ENCODE measurements around the gene FAM81A. TPM values are rescaled to one million over a fixed set of nuclear protein-coding genes. Genes with fewer than 3 reads are reported as not detected.
"Not testable (repeated sequence)": the region's sequence is repeated elsewhere in the genome, so short reads cannot be mapped to it uniquely, and the experiment has no call there.

FAM81A gene
- total and polyA plus RNA-seq, 12 donors: 0.08 to 0.96 (median 0.28) TPM; not detected in 4

DNA sequence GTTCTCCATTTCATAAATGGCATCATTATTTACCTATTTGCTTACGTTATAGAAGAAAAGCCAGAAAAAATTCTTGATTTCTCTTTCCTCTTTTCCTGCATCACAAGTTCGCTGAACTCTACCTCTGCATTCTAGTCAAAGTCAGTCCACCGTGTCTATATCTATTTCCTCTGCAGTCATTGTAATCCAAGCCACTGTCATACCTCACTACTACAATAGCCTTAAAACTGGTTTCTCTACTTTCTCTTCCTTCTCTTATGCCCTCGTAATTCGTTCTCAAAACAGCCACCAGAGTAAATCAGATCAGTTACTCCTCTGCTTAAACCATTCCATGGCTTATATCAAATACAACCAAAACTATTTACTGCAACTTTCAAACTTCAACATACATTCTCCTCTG, 13.4 kb upstream of the FAM81A start:
- Histone ChIP-seq H3K27me3 (peaks cover 4% of the 10 kb centered on the region), H3K4me3 (no peak overlapping the region), H3K4me1 (replicated peaks in 1 of 2) (no peaks in the 10 kb centered on the region), H3K9me3 (replicated peaks in 1 of 3) (no peaks in the 10 kb centered on the region), H3K36me3 (replicated peaks in 1 of 2) (no peaks in the 10 kb centered on the region), H3K27ac (no peak overlapping the region)
- TF ChIP-seq, protein P1, sequence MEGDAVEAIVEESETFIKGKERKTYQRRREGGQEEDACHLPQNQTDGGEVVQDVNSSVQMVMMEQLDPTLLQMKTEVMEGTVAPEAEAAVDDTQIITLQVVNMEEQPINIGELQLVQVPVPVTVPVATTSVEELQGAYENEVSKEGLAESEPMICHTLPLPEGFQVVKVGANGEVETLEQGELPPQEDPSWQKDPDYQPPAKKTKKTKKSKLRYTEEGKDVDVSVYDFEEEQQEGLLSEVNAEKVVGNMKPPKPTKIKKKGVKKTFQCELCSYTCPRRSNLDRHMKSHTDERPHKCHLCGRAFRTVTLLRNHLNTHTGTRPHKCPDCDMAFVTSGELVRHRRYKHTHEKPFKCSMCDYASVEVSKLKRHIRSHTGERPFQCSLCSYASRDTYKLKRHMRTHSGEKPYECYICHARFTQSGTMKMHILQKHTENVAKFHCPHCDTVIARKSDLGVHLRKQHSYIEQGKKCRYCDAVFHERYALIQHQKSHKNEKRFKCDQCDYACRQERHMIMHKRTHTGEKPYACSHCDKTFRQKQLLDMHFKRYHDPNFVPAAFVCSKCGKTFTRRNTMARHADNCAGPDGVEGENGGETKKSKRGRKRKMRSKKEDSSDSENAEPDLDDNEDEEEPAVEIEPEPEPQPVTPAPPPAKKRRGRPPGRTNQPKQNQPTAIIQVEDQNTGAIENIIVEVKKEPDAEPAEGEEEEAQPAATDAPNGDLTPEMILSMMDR (IDR thresholded peaks at IDR 0.05): no peak
- no peak for TF ChIP-seq POLR2A (IDR thresholded peaks at IDR 0.05)
- WGBS, 4 donors: 41 to 62% (median 52%) methylated on average over 5 of the region's 5 CpGs
- intact Hi-C loops (cut with DNase I): no loop called here
- no peak for DNase-seq

DNA sequence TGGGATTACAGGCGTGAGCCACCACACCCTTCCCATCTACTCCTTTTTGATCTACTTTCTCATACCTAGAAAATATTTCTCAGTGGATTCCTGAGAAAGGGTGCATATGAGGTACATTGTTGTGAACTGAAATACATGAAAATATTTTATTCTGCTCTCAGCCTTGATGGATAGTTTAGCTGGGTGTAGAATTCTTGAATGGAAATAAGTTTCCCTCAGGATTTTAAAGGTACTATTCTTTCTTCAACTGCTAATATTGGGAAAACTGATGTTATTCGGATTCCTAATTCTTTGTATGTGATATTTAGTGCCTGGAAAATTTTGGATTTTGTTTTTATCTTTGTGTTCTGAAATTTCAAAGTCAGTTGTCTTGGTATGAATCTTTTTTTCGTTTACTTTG, 9.1 kb upstream of the FAM81A start:
- DNase-seq; H3K27me3 ChIP-seq; H3K4me1 ChIP-seq (replicated peaks in 1 of 2); H3K36me3 ChIP-seq (replicated peaks in 1 of 2); intact Hi-C loops (cut with DNase I); H3K4me3 ChIP-seq; H3K9me3 ChIP-seq (replicated peaks in 1 of 3); H3K27ac ChIP-seq: not testable (repeated sequence)
- 40 to 74% (median 68%) methylated on average over 3 of the region's 3 CpGs for WGBS, 4 donors

DNA sequence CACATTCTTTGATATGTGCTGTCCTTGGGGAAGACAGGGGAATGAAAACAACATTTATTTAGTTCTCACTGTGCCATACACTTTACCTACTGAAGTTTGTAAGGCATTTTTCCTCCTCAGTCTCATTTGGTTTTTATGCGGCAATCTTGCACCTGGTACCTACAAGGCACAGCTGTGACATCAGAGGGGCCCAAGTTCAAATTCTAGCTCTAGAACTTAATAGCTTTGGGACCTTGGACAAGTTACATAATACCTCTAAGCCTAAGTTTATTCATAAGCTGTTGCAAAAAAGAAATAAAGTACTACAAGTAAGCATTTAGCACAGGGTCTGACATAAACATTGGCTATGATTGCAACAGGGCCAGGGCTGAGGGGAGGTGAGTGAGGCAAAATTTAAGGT, 5.6 kb upstream of the FAM81A start:
- intact Hi-C loops (cut with DNase I): no loop called here
- no peak for DNase-seq
- Histone ChIP-seq H3K27ac (no peak overlapping the region), H3K4me3 (no peak overlapping the region), H3K9me3 (replicated peaks in 1 of 3) (no peaks in the 10 kb centered on the region), H3K4me1 (replicated peaks in 1 of 2) (peaks cover 0 to 3% of the 10 kb centered on the region in 2 donors), H3K27me3 (no peaks in the 10 kb centered on the region), H3K36me3 (replicated peaks in 1 of 2) (no peaks in the 10 kb centered on the region)
- WGBS, 4 donors: 77 to 95% (median 90%) methylated on average over 1 of the region's 1 CpG
- TF ChIP-seq POLR2A (IDR thresholded peaks at IDR 0.05): no peak
- TF ChIP-seq, protein P1 (IDR thresholded peaks at IDR 0.05): no peak

DNA sequence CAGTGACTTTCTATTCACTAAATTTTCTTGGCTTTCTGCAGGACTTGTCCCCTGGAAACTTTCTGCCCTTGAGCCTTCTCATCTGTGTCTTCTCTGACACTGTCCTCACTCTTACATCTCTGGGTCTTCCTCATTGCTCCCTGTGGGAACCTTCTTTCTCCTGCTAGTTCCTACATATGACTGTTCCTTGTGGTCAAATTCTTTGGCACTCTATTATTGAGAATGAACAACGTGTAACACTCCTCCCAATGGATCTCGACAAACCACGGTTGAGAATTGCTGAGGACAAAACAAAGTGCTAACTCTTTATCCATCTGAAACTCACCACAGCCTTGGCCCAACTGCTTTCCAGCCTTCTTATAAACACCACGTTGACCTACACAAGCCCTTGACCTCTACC, 3.5 kb upstream of the FAM81A start:
- H3K36me3 ChIP-seq (replicated peaks in 1 of 2): no peaks in the 10 kb centered on the region
- intact Hi-C loops (cut with DNase I): no loop called here
- H3K4me3 ChIP-seq: no peak overlapping the region
- H3K9me3 ChIP-seq (replicated peaks in 1 of 3): no peaks in the 10 kb centered on the region
- no peak overlapping the region for H3K27ac ChIP-seq
- no peaks in the 10 kb centered on the region for H3K27me3 ChIP-seq
- TF ChIP-seq POLR2A (IDR thresholded peaks at IDR 0.05): no peak
- TF ChIP-seq, protein P1 (IDR thresholded peaks at IDR 0.05): no peak
- no peak for DNase-seq
- 66 to 75% (median 72%) methylated on average over 4 of the region's 4 CpGs for WGBS, 4 donors
- H3K4me1 ChIP-seq (replicated peaks in 1 of 2): peaks cover 0 to 12% of the 10 kb centered on the region in 2 donors

DNA sequence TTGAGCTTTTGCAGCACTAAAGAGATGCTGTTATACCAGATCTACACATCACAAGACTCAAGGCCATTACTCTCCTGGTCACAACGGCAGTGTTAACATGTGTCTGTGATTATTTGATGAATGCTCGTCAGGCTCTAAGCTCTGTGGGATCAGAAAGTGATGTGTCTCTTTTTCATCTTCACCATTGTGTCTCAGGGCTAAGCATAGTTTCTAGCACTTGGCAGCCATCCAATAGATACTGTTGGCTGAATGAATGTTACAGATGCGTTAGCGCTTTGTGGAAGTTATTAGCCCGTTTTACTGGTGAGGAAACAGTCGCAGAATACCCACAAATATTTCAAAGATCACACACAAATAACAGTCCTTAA, 1.2 kb upstream of the FAM81A start:
- H3K4me3 ChIP-seq: no peak overlapping the region
- no peaks in the 10 kb centered on the region for H3K9me3 ChIP-seq (replicated peaks in 1 of 3)

More for the DNA sequence above, 1.2 kb upstream of the FAM81A start:
- intact Hi-C loops (cut with DNase I): no loop called here
- 4 to 27% (median 9%) methylated on average over 4 to 6 of the region's 6 CpGs for WGBS, 4 donors
- no peaks in the 10 kb centered on the region for H3K36me3 ChIP-seq (replicated peaks in 1 of 2)
- H3K27ac ChIP-seq: no peak overlapping the region
- peaks cover 0 to 12% of the 10 kb centered on the region in 2 donors for H3K4me1 ChIP-seq (replicated peaks in 1 of 2)
- H3K27me3 ChIP-seq: no peaks in the 10 kb centered on the region
- DNase-seq: no peak
- TF ChIP-seq POLR2A (IDR thresholded peaks at IDR 0.05): no peak
- TF ChIP-seq, protein P1 (IDR thresholded peaks at IDR 0.05): no peak
